Heart right ventricle (tissue), 16 donors: ENCODE measurements around the gene PGS1. TPM values are rescaled to one million over a fixed set of nuclear protein-coding genes. Genes with fewer than 3 reads are reported as not detected.

Experiments used
- ATAC-seq, 8 donors: fragments of 200-7000 bp; cut with Tn5 transposase; one replicate each; pipeline ENCODE4 v1.9.1; 2020; ENCODE audit warnings: mild to moderate bottlenecking in 8 of 8, moderate library complexity in 8 of 8, moderate number of reproducible peaks in 1 of 8
- DNase-seq, 2 donors: peaks; one replicate each; pipeline ENCODE4 v3.0.0-alpha.2; 2020
- H3K27ac ChIP-seq, 10 donors: fragments of 200-600 bp; sonication (generic) in 2 of 10; one replicate each; pipeline versions ENCODE4 v1.5.0 to v1.8.0; 2020 to 2022; ENCODE audit warnings: mild to moderate bottlenecking in 3 of 10
- H3K27me3 ChIP-seq, 7 donors: fragments of 200-600 bp; one replicate each; pipeline ENCODE4 v1.8.0; 2021 to 2022; ENCODE audit warnings: mild to moderate bottlenecking in 2 of 7
- H3K36me3 ChIP-seq, 9 donors: fragments of 200-600 bp; sonication (generic) in 1 of 9; one replicate each; pipeline versions ENCODE4 v1.5.0 to v1.8.0; 2020 to 2022; ENCODE audit warnings: mild to moderate bottlenecking in 2 of 9
- H3K4me1 ChIP-seq, 9 donors: fragments of 200-600 bp; sonication (generic) in 1 of 9; one replicate each; pipeline versions ENCODE4 v1.5.0 to v1.8.0; 2020 to 2022; ENCODE audit warnings: mild to moderate bottlenecking in 4 of 9
- H3K4me3 ChIP-seq, 10 donors: fragments of 200-600 bp; sonication (generic) in 2 of 10; one replicate each; pipeline versions ENCODE4 v1.5.0 to v1.8.0; 2020 to 2022; ENCODE audit warnings: mild to moderate bottlenecking in 7 of 10, moderate library complexity in 2 of 10
- H3K9me3 ChIP-seq, 11 donors: fragments of 200-600 bp in 10 of 11; sonication (generic) in 2 of 11; one replicate each; pipeline versions ENCODE4 v1.5.0 to v1.8.0; 2013 to 2022; ENCODE audit warnings: mild to moderate bottlenecking in 2 of 11, control low read depth in 1 of 11, moderate library complexity in 1 of 11
- WGBS, 2 donors: extraction: QIAGEN DNeasy Blood & Tissue Kit; methylation state at CpG; one replicate each; pipeline ENCODE4 v1.1.7; 2013; ENCODE audit warnings: inconsistent platforms in 1 of 2; 5-methylcytosine and 5-hydroxymethylcytosine counted together
- intact Hi-C, 10 donors: fragments of 100-400 bp; cut with DNase I; formaldehyde crosslinking; loops; one replicate each; pipeline versions ENCODE4 v1.11.1 to v1.14.2; 2022
- polyA plus RNA-seq, 2 donors: library from polyadenylated mRNA; stranded (reverse); fragments of 200-250 nt; gene quantifications; one replicate each; pipeline ENCODE4 v1.2.3, GENCODE V29; 2013
- total RNA-seq, 10 donors: library from RNA; stranded (reverse); fragmentation: NEBNext Ultra II Directional in 3 of 10; extraction: Animal tissue kit (Norgen Biotek cat#: 25700) in 3 of 10; gene quantifications; one replicate each; pipeline versions ENCODE4 v1.2.1 to v1.2.4, GENCODE V29; 2021 to 2023
- TF ChIP-seq, protein P1 (sequence below), 9 donors: fragments of 200-600 bp; sonication (generic) in 2 of 9; IDR thresholded peaks; one replicate each; pipeline versions ENCODE4 v1.5.0 to v1.8.0; 2021 to 2022; ENCODE audit warnings: antibody characterized with exemption in 9 of 9, mild to moderate bottlenecking in 5 of 9, moderate library complexity in 1 of 9
- donor health status: Arrhythmogenic right ventricular cardiomyopathy.
- donor health status: ischemic (EF 13 %, LVEDD 7.1; RV severe dilation, severe dysfunction).
- donor health status: healthy with polysubstance abuse.
- donor health status: DM: no; HTN: yes; CAD: no.
- donor health status: DM: no; HTN: no; CAD: no.
- donor health status: ischemic (EF 25% LVEDD 6.9; RV normal size, moderate dysfunction).
- donor health status: ischemic (EF 25% LVEDD 5.7; RV mildly dilated, moderate dysfunction).
- donor health status: healthy.
- donor health status: DM: yes; HTN: yes; CAD: no.
- donor health status: Ischemic cardiomyopathy.
- donor health status: ischemic (EF 35%, LVEDD 5.7; RV mildly dilated, moderate dysfunction).
- donor health status: nonischemic (EF 11% LVEDD 7.7; RV severe dilation, severe dysfunction).
- donor health status: DM: yes; HTN: yes; CAD: no.
- donor health status: PGD.
- donor health status: ischemic (EF 29% LVEDD 5.4; RV normal size, mild dysfunction).
- donor health status: nonischemic (EF 23%, LVEDD 6.1; RV moderate dilation, normal function).

The PGS1 gene
- total and polyA plus RNA-seq, 12 donors: 14.7 to 28.4 (median 18.2) TPM

DNA sequence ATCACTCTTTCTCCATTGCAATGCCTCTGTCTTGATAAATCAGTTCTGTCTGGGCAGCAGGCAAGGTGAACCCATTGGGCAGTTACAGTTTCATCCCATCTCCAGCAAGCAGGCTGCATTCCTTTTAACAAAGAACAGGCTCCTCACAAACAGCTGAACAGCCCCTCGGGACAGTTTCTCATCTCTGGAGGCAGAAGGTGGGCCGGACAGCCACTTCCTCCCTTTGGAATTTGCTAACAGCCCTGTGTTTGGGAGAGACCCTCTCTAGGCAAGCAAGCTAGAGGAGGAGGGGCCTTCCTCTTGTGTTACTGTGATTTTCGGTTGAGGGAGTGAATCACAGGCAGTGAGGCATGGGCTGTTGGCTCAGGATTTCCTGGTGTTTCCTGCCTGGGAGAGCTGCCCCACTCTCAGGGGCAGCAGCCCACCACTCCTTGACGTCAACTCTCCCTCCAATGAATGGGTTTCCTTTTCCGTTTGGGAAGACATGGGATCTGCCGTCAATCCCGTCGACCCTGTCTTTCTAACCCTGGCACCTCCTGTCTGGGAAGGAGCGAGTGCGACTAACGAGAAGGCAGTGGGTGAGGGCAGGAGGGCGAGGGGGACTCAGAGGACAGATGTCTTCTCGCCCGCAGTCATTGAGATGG, 3.7 kb upstream of the PGS1 start:
- 51 to 52% methylated on average over 14 of the region's 14 CpGs for WGBS, 2 donors
- peak in 3 of 8 donors; percentile 32 to 61 (median 58) for ATAC-seq
- TF ChIP-seq, protein P1, sequence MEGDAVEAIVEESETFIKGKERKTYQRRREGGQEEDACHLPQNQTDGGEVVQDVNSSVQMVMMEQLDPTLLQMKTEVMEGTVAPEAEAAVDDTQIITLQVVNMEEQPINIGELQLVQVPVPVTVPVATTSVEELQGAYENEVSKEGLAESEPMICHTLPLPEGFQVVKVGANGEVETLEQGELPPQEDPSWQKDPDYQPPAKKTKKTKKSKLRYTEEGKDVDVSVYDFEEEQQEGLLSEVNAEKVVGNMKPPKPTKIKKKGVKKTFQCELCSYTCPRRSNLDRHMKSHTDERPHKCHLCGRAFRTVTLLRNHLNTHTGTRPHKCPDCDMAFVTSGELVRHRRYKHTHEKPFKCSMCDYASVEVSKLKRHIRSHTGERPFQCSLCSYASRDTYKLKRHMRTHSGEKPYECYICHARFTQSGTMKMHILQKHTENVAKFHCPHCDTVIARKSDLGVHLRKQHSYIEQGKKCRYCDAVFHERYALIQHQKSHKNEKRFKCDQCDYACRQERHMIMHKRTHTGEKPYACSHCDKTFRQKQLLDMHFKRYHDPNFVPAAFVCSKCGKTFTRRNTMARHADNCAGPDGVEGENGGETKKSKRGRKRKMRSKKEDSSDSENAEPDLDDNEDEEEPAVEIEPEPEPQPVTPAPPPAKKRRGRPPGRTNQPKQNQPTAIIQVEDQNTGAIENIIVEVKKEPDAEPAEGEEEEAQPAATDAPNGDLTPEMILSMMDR (IDR thresholded peaks at IDR 0.05): no peak

DNA sequence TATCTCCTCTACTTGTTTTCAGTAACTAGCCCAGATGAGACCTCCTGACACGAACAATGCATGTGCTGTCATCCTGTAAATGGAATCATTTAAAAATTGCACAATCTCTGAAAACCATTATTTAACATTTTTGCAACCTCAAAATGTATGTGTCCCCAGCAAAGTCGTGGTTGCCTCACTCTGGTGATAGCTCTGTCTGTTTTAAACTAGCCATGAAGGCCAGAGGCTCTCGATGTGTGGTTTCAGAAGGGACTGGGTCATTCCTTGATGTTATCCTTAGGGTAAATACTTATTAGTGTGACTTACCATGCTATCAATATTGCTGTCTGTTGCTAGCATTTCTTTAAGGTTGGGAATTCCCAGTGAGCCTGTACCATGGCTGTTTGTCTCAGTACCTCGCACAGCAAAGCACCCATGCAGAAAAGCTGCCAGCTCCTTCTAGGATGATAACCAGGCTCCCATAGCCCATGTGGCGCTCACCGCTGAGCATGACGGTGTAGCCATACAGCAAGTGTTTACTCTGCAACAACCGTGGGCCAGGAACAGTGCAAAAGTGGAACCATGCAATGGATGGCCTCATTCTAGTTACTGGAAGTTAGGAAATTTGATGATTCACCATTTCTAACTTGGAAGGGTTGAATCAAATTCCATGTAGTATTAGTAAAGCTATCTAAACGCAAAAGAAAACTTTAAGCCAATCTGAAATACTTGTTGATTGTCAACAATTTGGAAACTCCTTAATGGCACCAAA, 2.9 kb upstream of the PGS1 start:
- H3K36me3 ChIP-seq: peaks cover 0 to 8% (median 0%) of the 10 kb centered on the region in 9 donors
- DNase-seq (peak in 1 of 2 donors; percentile 16), ATAC-seq (peak in 2 of 8 donors; percentile 21 to 55)
- TF ChIP-seq, protein P1 (IDR thresholded peaks at IDR 0.05): no peak
- H3K4me1 ChIP-seq: peaks cover 3 to 74% (median 28%) of the 10 kb centered on the region in 9 donors
- peak overlapping the region in 7 of 10 donors; percentile 37 to 99 (median 51) for H3K27ac ChIP-seq
- no peaks in the 10 kb centered on the region for H3K9me3 ChIP-seq
- H3K4me3 ChIP-seq: no peak overlapping the region
- WGBS, 2 donors: 63 to 66% methylated on average over 9 of the region's 9 CpGs
- intact Hi-C loops: no loop called here
- no peaks in the 10 kb centered on the region for H3K27me3 ChIP-seq

More for the DNA sequence above, 3.7 kb upstream of the PGS1 start:
- DNase-seq: peak in 1 of 2 donors; percentile 0
- Histone ChIP-seq H3K36me3 (no peaks in the 10 kb centered on the region), H3K4me3 (no peak overlapping the region), H3K27ac (peak overlapping the region in 6 of 10 donors; percentile 43 to 99 (median 59)), H3K27me3 (no peaks in the 10 kb centered on the region), H3K9me3 (no peaks in the 10 kb centered on the region), H3K4me1 (peaks cover 3 to 66% (median 22%) of the 10 kb centered on the region in 9 donors)
- intact Hi-C loops: no loop called here

DNA sequence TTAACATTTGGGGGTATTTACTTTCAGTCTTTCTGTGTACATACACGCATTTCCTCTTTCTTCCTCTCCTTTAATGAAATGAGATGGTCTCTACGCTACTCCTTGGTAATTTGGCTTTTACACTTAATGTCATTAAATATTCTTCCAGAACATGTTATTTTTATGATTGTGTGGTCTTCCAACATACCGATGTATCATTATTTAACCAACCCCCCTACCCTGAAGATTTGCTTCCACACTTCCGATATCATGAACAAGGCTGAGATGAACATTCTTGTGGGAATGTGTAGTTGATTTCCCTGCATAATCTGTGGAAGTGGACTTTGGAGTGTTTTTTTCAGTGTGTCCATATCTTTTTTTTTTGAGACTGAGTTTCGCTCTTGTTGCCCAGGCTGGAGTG, 2.3 kb upstream of the PGS1 start:
- 92 to 96% methylated on average over 5 of the region's 5 CpGs for WGBS, 2 donors

DNA sequence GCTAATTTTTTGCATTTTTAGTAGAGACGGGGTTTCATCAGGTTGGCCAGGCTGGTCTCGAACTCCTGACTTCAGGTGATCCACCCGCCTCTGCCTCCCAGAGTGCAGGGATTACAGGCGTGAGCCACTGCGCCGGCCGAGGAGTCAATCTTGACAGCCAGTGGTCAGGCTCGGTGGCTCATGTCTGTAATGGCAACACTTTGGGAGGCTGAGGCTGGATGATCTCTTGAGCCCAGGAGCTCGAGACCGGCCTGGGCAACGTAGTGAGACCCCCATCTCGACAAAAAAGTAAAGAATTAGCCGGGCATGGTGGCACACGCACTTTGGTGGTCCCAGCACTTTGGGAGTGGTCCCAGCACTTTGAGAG, 608 bp upstream of the PGS1 start:
- ATAC-seq: peak in 2 of 8 donors; percentile 3 to 11
- no peaks in the 10 kb centered on the region for H3K9me3 ChIP-seq
- H3K27ac ChIP-seq: peak overlapping the region in 9 of 10 donors; percentile 85 to 99 (median 92)
- no peaks in the 10 kb centered on the region for H3K27me3 ChIP-seq
- TF ChIP-seq, protein P1 (IDR thresholded peaks at IDR 0.05): no peak
- H3K4me3 ChIP-seq: peak overlapping the region; percentile 82 to 99 (median 94)
- 49% methylated on average over 14 of the region's 14 CpGs for WGBS, 2 donors
- DNase-seq: peak in 1 of 2 donors; percentile 9
- intact Hi-C loops: no loop called here
- H3K36me3 ChIP-seq: peaks cover 0 to 15% (median 0%) of the 10 kb centered on the region in 9 donors
- H3K4me1 ChIP-seq: peaks cover 3 to 92% (median 51%) of the 10 kb centered on the region in 9 donors

More for the DNA sequence above, 2.3 kb upstream of the PGS1 start:
- DNase-seq: no peak
- intact Hi-C loops: no loop called here
- H3K4me3 ChIP-seq: no peak overlapping the region
- TF ChIP-seq, protein P1 (IDR thresholded peaks at IDR 0.05): no peak
- no peak for ATAC-seq
- H3K9me3 ChIP-seq: no peaks in the 10 kb centered on the region
- H3K36me3 ChIP-seq: peaks cover 0 to 13% (median 0%) of the 10 kb centered on the region in 9 donors
- H3K27ac ChIP-seq: peak overlapping the region in 4 of 10 donors; percentile 49 to 99 (median 68)
- H3K4me1 ChIP-seq: peaks cover 3 to 80% (median 34%) of the 10 kb centered on the region in 9 donors
- H3K27me3 ChIP-seq: no peaks in the 10 kb centered on the region
